ENCODE results near the gene SLC6A8.

DNA sequence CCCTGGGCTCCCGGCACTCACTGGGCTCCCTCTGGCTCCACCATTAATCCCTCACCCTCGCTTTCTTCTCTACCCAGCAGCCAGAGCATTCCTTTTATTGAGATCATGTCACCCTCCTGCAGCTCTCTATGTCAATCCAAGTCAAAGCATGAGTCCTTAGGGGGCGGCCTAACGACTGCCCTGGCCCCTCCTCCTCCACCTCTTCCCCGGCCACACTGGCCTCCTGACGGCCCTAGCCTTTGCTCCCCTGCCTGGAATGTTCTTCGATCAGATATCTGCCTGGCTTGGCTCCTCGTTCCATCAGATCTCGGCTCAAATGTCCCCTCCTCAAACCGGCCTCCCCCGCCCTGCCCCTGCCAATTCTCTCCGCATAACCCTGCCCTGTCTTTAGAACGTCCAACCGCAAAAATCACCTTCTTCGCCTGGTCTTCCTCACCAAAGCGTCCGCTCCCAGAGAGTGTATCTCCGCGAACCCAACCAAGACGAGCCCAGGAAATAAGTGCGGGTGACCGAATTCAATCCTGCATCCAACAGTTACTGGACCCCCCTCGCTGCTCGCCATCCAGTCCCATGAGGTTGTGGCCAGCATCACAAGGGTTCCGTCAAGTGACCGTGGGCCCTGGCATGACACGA is 13.4 kb upstream of the SLC6A8 start:
- TF ChIP-seq, protein P1, sequence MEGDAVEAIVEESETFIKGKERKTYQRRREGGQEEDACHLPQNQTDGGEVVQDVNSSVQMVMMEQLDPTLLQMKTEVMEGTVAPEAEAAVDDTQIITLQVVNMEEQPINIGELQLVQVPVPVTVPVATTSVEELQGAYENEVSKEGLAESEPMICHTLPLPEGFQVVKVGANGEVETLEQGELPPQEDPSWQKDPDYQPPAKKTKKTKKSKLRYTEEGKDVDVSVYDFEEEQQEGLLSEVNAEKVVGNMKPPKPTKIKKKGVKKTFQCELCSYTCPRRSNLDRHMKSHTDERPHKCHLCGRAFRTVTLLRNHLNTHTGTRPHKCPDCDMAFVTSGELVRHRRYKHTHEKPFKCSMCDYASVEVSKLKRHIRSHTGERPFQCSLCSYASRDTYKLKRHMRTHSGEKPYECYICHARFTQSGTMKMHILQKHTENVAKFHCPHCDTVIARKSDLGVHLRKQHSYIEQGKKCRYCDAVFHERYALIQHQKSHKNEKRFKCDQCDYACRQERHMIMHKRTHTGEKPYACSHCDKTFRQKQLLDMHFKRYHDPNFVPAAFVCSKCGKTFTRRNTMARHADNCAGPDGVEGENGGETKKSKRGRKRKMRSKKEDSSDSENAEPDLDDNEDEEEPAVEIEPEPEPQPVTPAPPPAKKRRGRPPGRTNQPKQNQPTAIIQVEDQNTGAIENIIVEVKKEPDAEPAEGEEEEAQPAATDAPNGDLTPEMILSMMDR (IDR thresholded peaks at IDR 0.05), result no peak
- no peak for TF ChIP-seq POLR2A (IDR thresholded peaks at IDR 0.05)
